ENCODE results near the gene KDM3B. TPM values are rescaled to one million over a fixed set of nuclear protein-coding genes. Genes with fewer than 3 reads are reported as not detected.

The KDM3B gene
- total RNA-seq, 2 donors from 2014 or later = 62.3 to 77.5 TPM

DNA sequence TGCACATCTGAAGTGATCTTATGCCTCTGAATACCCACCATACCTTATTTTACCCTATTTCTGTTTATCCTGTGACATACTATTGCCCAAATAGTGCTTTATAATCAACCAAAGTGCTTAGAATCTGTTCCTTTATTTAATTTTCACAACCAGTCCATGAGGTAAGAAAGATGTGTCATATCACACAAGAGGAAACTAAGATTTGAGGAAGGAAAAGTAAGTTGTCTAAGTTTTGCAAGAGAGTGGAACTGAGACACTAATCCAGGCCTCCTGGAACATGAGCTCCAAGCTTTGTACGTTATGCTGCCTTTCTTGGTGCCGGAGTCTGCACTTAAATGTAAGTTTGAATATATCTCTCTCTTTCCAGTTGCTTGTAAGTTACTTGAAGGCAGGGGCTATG lies 17.2 kb downstream of the KDM3B start:
- H3K4me1 ChIP-seq = no peaks in the 10 kb centered on the region
- no peak overlapping the region for H3K27ac ChIP-seq
- TF ChIP-seq, protein P1, sequence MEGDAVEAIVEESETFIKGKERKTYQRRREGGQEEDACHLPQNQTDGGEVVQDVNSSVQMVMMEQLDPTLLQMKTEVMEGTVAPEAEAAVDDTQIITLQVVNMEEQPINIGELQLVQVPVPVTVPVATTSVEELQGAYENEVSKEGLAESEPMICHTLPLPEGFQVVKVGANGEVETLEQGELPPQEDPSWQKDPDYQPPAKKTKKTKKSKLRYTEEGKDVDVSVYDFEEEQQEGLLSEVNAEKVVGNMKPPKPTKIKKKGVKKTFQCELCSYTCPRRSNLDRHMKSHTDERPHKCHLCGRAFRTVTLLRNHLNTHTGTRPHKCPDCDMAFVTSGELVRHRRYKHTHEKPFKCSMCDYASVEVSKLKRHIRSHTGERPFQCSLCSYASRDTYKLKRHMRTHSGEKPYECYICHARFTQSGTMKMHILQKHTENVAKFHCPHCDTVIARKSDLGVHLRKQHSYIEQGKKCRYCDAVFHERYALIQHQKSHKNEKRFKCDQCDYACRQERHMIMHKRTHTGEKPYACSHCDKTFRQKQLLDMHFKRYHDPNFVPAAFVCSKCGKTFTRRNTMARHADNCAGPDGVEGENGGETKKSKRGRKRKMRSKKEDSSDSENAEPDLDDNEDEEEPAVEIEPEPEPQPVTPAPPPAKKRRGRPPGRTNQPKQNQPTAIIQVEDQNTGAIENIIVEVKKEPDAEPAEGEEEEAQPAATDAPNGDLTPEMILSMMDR (IDR thresholded peaks at IDR 0.05) = no peak
- no peaks in the 10 kb centered on the region for H3K9me3 ChIP-seq
- no peak for DNase-seq
- H3K9ac ChIP-seq (ENCODE audit: low read depth in 2 of 2, low read length in 2 of 2) = no peak overlapping the region
- H3K27me3 ChIP-seq = no peaks in the 10 kb centered on the region
- intact Hi-C loops (cut with DNase I) = no loop called here
- no peaks in the 10 kb centered on the region for H3K36me3 ChIP-seq
- no peak overlapping the region for H3K4me3 ChIP-seq

DNA sequence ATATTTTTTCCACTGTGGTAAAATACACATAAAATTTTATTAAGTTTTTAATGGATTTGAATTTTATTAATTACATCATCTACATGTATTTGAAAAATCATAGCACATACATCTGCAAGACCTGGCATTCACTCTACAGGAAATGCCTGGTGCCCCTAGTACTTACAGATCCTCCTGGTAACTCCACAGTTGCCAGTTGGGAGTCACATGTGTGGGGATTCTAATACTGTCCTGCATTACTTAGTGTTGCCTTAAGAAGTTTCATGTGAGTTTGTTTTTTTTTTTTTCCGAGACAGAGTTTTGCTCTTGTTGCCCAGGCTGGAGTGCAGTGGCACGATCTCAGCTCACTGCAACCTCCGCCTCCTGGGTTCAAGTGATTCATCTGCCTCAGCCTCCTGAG lies 18.1 kb downstream of the KDM3B start:
- intact Hi-C loops (cut with DNase I) = no loop called here
- H3K4me1 ChIP-seq = no peaks in the 10 kb centered on the region
- H3K9me3 ChIP-seq = no peaks in the 10 kb centered on the region
- no peak for DNase-seq
- no peaks in the 10 kb centered on the region for H3K36me3 ChIP-seq
- H3K27ac ChIP-seq = no peak overlapping the region
- H3K4me3 ChIP-seq = no peak overlapping the region
- H3K9ac ChIP-seq (ENCODE audit: low read depth in 2 of 2, low read length in 2 of 2) = no peak overlapping the region
- TF ChIP-seq, protein P1 (IDR thresholded peaks at IDR 0.05) = no peak
- H3K27me3 ChIP-seq = no peaks in the 10 kb centered on the region

DNA sequence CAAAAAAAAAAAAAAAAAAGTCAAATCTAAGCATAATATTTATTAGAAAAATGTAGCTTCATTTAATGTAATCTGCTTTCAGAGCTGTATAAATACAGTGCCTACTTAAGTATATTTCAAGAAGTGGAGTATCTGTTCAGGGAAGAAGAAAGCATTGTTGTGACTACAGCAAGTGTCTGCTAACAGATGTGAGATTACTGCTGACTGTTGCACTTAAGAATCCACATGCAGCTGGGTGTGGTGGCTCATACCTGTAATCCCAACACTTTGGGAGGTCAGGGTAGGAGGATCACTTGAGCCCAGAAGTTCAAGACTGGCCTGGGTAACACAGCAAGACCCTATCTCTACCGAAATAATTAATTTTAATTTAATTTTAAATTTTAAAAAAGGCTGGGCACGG lies 19.0 kb downstream of the KDM3B start:
- no peak overlapping the region for H3K4me3 ChIP-seq
- H3K27me3 ChIP-seq = no peaks in the 10 kb centered on the region
- H3K36me3 ChIP-seq = no peaks in the 10 kb centered on the region
- H3K4me1 ChIP-seq = no peaks in the 10 kb centered on the region
- no peak overlapping the region for H3K27ac ChIP-seq
- DNase-seq = no peak
- TF ChIP-seq, protein P1 (IDR thresholded peaks at IDR 0.05) = no peak
- H3K9ac ChIP-seq (ENCODE audit: low read depth in 2 of 2, low read length in 2 of 2) = no peak overlapping the region
- intact Hi-C loops (cut with DNase I) = no loop called here
- no peaks in the 10 kb centered on the region for H3K9me3 ChIP-seq

DNA sequence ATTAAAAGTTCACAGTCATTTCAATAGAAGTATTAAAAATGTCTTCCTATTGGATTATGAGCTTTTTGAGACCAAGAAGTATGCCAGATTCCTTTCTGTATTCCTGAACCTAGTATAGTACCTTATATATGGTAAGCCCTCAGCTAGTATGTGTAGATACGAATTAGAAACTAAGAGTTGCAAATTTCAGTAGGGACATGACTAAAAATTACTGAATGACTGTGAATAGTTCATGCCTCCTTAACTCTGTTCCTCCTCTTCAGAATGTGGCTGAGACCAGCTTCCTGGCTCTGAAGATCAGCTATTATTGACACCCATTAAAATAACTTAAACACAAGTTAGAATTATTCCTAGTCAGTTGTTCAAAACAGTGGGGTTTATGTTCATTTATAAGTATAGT lies 19.7 kb downstream of the KDM3B start:
- Histone ChIP-seq H3K4me1 (no peaks in the 10 kb centered on the region), H3K9me3 (no peaks in the 10 kb centered on the region), H3K27me3 (no peaks in the 10 kb centered on the region), H3K9ac (ENCODE audit: low read depth in 2 of 2, low read length in 2 of 2) (no peak overlapping the region), H3K36me3 (no peaks in the 10 kb centered on the region), H3K27ac (no peak overlapping the region), H3K4me3 (no peak overlapping the region)
- intact Hi-C loops (cut with DNase I) = no loop called here
- DNase-seq = no peak
- TF ChIP-seq, protein P1 (IDR thresholded peaks at IDR 0.05) = no peak

DNA sequence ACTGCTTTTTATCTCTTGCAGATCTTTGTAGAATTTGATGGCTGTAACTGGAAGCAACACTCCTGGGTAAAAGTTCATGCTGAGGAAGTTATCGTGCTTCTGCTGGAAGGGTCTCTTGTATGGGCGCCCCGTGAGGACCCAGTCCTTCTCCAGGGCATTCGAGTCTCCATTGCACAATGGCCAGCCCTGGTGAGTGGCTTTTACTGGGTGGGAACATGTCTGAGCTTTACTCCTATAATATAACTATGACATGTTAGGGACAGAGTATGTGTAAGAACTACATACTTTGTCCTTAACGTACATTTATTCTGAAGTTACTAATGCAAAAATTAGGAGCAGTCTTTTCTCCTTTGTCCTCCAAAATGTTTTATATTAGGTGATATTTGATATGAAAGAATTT lies 20.2 kb downstream of the KDM3B start:
- intact Hi-C loops (cut with DNase I) = no loop called here
- no peaks in the 10 kb centered on the region for H3K36me3 ChIP-seq

More for the DNA sequence above, 20.2 kb downstream of the KDM3B start:
- H3K27ac ChIP-seq = no peak overlapping the region
- no peak overlapping the region for H3K4me3 ChIP-seq
- no peaks in the 10 kb centered on the region for H3K4me1 ChIP-seq
- no peak for DNase-seq
- H3K9ac ChIP-seq (ENCODE audit: low read depth in 2 of 2, low read length in 2 of 2) = no peak overlapping the region
- TF ChIP-seq, protein P1 (IDR thresholded peaks at IDR 0.05) = no peak
- H3K9me3 ChIP-seq = no peaks in the 10 kb centered on the region
- no peaks in the 10 kb centered on the region for H3K27me3 ChIP-seq

Measured in colonic mucosa (tissue), 4 donors.